HepG2 (cell line): ENCODE results near the gene TMEM158. TPM values are rescaled to one million over a fixed set of nuclear protein-coding genes. Genes with fewer than 3 reads are reported as not detected.

ENCODE experiments used
- CCAR2 ChIP-seq: fragments of 200-400 bp; formaldehyde crosslinking; optimal IDR thresholded peaks from 2 replicates; pipeline ENCODE3; 2018; ENCODE audit warnings: low read depth, mild to moderate bottlenecking, low read length, moderate library complexity
- ELF3 ChIP-seq: IDR thresholded peaks from 2 replicates; pipeline ENCODE4 v1.6.1; 2016; ENCODE audit warnings: missing genetic modification reagents, missing compliant biosample characterization
- FLYWCH1 ChIP-seq: sonication (generic); formaldehyde crosslinking; IDR thresholded peaks from 2 replicates; pipeline ENCODE4 v1.8.1; 2023; ENCODE audit warnings: mild to moderate bottlenecking, missing genetic modification reagents
- IKZF4 ChIP-seq: sonication (generic); formaldehyde crosslinking; IDR thresholded peaks from 2 replicates; pipeline ENCODE4 v1.5.1; 2020; ENCODE audit warnings: borderline replicate concordance, mild to moderate bottlenecking, low read depth, missing genetic modification reagents; ENCODE audit errors: not compliant biosample characterization
- KLF15 ChIP-seq: sonication (generic); formaldehyde crosslinking; IDR thresholded peaks from 2 replicates; pipeline ENCODE4 v1.8.1; 2023; ENCODE audit warnings: borderline replicate concordance, mild to moderate bottlenecking, inconsistent platforms, missing genetic modification reagents, mixed read lengths
- MAF1 ChIP-seq: sonication (generic); formaldehyde crosslinking; IDR thresholded peaks from 2 replicates; pipeline ENCODE4 v1.5.0; 2020; ENCODE audit warnings: missing genetic modification reagents, borderline replicate concordance
- MIER2 ChIP-seq: IDR thresholded peaks from 2 replicates; pipeline ENCODE4 v1.6.1; 2016; ENCODE audit warnings: missing biosample characterization, missing genetic modification reagents
- NCOA2 ChIP-seq: sonication (generic); formaldehyde crosslinking; IDR thresholded peaks from 2 replicates; pipeline ENCODE4 v1.8.0; 2022; ENCODE audit warnings: inconsistent platforms
- RARG ChIP-seq: sonication (generic); formaldehyde crosslinking; IDR thresholded peaks from 2 replicates; pipeline ENCODE4 v1.4.0; 2020; ENCODE audit warnings: low read depth, mild to moderate bottlenecking, missing genetic modification reagents
- RNF2 ChIP-seq: fragments of 450-650 bp; conservative IDR thresholded peaks from 2 replicates; pipeline ENCODE4 v1.6.1; 2016; ENCODE audit warnings: low read depth
- SIN3B ChIP-seq: fragments of 150-350 bp; IDR thresholded peaks from 2 replicates; pipeline ENCODE4 v1.6.1; 2014; ENCODE audit warnings: low read length
- SNAPC2 ChIP-seq: sonication (generic); formaldehyde crosslinking; IDR thresholded peaks from 2 replicates; pipeline ENCODE4 v1.8.1; 2022; ENCODE audit warnings: mild to moderate bottlenecking, missing genetic modification reagents
- TOE1 ChIP-seq: sonication (generic); formaldehyde crosslinking; IDR thresholded peaks from 2 replicates; pipeline ENCODE4 v1.4.0; 2020; ENCODE audit warnings: mild to moderate bottlenecking, missing genetic modification reagents
- ZKSCAN8 ChIP-seq: IDR thresholded peaks from 2 replicates; pipeline ENCODE4 v1.6.1; 2016; ENCODE audit warnings: borderline replicate concordance, missing genetic modification reagents, missing compliant biosample characterization
- ZNF460 ChIP-seq: sonication (generic); formaldehyde crosslinking; IDR thresholded peaks from 2 replicates; pipeline ENCODE4 v1.5.1; 2020; ENCODE audit warnings: missing genetic modification reagents, mild to moderate bottlenecking, borderline replicate concordance
- ZNF510 ChIP-seq: sonication (generic); formaldehyde crosslinking; IDR thresholded peaks from 2 replicates; pipeline ENCODE4 v1.4.0; 2020; ENCODE audit warnings: low read depth, mild to moderate bottlenecking, missing genetic modification reagents
- ZNF569 ChIP-seq: sonication (generic); formaldehyde crosslinking; IDR thresholded peaks from 2 replicates; pipeline ENCODE4 v1.5.0; 2020; ENCODE audit warnings: mild to moderate bottlenecking, missing genetic modification reagents, moderate library complexity, borderline replicate concordance
- ZNF720 ChIP-seq: sonication (generic); formaldehyde crosslinking; IDR thresholded peaks from 2 replicates; pipeline ENCODE4 v1.4.0; 2020; ENCODE audit warnings: missing genetic modification reagents
- polyA plus RNA-seq, 8 experiments: library from polyadenylated mRNA; depleted of rRNA in 3 of 8; stranded (reverse) in 7 of 8; unstranded in 1 of 8; fragments of >200 nt; fragmentation: Illumina TruSeq in 4 of 8; extraction: Trizol in 4 of 8; gene quantifications; 2 replicates each; pipeline versions ENCODE4 v1.2.1 to v1.2.3, GENCODE V29; 2011 to 2016; ENCODE audit warnings: low read depth in 4 of 8, missing spikeins in 1 of 8, mixed read lengths in 1 of 8; ENCODE audit not compliant: insufficient read depth in 1 of 8
- total RNA-seq, 5 experiments: library from RNA; depleted of rRNA; stranded (reverse); fragments of >200 nt; fragmentation: Illumina TruSeq; extraction: Trizol; gene quantifications; 2 replicates each; pipeline ENCODE4 v1.2.3, GENCODE V29; 2016; ENCODE audit warnings: low read depth in 1 of 5
- TF ChIP-seq, protein P1 (sequence below): IDR thresholded peaks from 2 replicates; pipeline ENCODE4 v1.6.1; 2016; ENCODE audit warnings: missing genetic modification reagents, missing compliant biosample characterization
- TF ChIP-seq, protein P2 (sequence below): sonication (generic); formaldehyde crosslinking; conservative IDR thresholded peaks from 2 replicates; pipeline ENCODE4 v1.4.0; 2020; ENCODE audit warnings: missing genetic modification reagents
- TF ChIP-seq, protein P3 (sequence below): sonication (generic); formaldehyde crosslinking; IDR thresholded peaks from 2 replicates; pipeline ENCODE4 v1.8.0; 2022; ENCODE audit warnings: mild to moderate bottlenecking, missing genetic modification reagents, moderate library complexity
- TF ChIP-seq, protein P4 (sequence below): sonication (generic); formaldehyde crosslinking; IDR thresholded peaks from 2 replicates; pipeline ENCODE4 v1.8.1; 2023; ENCODE audit warnings: mild to moderate bottlenecking, missing genetic modification reagents
- TF ChIP-seq, protein P5 (sequence below): sonication (generic); formaldehyde crosslinking; IDR thresholded peaks from 2 replicates; pipeline ENCODE4 v1.4.0; 2020; ENCODE audit warnings: missing genetic modification reagents
- TF ChIP-seq, protein P6 (sequence below): sonication (generic); formaldehyde crosslinking; IDR thresholded peaks from 2 replicates; pipeline ENCODE4 v1.5.1; 2020; ENCODE audit warnings: mild to moderate bottlenecking, missing genetic modification reagents, moderate library complexity

TMEM158 gene
- total and polyA plus RNA-seq, 2 of the 13 experiments (the other 11 are each of a cell fraction or from before 2014, with no cell fraction given) = 0.13 TPM; not detected in 1

DNA sequence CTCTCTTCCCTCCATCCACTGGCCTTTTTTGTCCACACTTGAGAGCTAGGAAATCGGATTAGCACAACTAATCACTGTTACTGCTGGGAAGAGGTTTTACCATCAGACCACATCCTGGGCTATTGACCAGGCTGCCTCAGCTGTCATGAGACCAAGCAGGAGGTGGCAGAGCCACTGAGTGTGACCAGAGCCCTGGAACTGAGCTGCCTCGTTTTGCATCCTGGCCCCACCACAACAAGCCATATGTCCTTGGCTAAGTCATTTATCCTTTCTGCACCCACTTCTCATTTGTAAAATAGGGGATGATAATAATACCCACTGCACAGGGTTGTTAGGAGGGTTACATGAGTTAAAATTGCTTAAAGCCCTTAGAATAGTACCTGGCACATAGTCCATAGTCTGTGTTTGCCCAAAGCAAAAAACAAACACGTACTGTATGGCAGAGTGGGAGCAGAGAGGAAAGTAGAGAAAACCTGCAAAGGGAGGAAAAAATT lies 34.1 kb downstream of the TMEM158 start (continued):
- TF ChIP-seq ZNF460 (CRISPR knock-in tag) = no peak
- no peak for TF ChIP-seq MIER2
- TF ChIP-seq RNF2 = no peak
- no peak for TF ChIP-seq ZNF510 (CRISPR knock-in tag)
- TF ChIP-seq ZNF720 (CRISPR knock-in tag) = no peak
- 0 out of 2 replicates have a peak, but pooled peaks have one; percentile 26 for TF ChIP-seq ZKSCAN8
- no peak for TF ChIP-seq IKZF4 (CRISPR knock-in tag)
- no peak for TF ChIP-seq SIN3B
- no peak for TF ChIP-seq MAF1 (CRISPR knock-in tag)
- no peak for TF ChIP-seq CCAR2
- TF ChIP-seq, protein P1, sequence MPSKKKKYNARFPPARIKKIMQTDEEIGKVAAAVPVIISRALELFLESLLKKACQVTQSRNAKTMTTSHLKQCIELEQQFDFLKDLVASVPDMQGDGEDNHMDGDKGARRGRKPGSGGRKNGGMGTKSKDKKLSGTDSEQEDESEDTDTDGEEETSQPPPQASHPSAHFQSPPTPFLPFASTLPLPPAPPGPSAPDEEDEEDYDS (CRISPR knock-in tag) = no peak; the same call in 1 of the 2 replicates
- TF ChIP-seq RARG (CRISPR knock-in tag) = no peak
- TF ChIP-seq KLF15 = no peak
- TF ChIP-seq ZNF569 = no peak
- TF ChIP-seq FLYWCH1 (CRISPR knock-in tag) = no peak
- TF ChIP-seq, protein P2, sequence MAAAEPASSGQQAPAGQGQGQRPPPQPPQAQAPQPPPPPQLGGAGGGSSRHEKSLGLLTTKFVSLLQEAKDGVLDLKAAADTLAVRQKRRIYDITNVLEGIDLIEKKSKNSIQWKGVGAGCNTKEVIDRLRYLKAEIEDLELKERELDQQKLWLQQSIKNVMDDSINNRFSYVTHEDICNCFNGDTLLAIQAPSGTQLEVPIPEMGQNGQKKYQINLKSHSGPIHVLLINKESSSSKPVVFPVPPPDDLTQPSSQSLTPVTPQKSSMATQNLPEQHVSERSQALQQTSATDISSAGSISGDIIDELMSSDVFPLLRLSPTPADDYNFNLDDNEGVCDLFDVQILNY (CRISPR knock-in tag) = no peak
- TF ChIP-seq, protein P3, sequence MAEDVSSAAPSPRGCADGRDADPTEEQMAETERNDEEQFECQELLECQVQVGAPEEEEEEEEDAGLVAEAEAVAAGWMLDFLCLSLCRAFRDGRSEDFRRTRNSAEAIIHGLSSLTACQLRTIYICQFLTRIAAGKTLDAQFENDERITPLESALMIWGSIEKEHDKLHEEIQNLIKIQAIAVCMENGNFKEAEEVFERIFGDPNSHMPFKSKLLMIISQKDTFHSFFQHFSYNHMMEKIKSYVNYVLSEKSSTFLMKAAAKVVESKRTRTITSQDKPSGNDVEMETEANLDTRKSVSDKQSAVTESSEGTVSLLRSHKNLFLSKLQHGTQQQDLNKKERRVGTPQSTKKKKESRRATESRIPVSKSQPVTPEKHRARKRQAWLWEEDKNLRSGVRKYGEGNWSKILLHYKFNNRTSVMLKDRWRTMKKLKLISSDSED (CRISPR knock-in tag) = no peak
- peak; percentile 57 for TF ChIP-seq ELF3
- TF ChIP-seq, protein P4, sequence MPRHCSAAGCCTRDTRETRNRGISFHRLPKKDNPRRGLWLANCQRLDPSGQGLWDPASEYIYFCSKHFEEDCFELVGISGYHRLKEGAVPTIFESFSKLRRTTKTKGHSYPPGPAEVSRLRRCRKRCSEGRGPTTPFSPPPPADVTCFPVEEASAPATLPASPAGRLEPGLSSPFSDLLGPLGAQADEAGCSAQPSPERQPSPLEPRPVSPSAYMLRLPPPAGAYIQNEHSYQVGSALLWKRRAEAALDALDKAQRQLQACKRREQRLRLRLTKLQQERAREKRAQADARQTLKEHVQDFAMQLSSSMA (CRISPR knock-in tag) = no peak
- TF ChIP-seq, protein P5, sequence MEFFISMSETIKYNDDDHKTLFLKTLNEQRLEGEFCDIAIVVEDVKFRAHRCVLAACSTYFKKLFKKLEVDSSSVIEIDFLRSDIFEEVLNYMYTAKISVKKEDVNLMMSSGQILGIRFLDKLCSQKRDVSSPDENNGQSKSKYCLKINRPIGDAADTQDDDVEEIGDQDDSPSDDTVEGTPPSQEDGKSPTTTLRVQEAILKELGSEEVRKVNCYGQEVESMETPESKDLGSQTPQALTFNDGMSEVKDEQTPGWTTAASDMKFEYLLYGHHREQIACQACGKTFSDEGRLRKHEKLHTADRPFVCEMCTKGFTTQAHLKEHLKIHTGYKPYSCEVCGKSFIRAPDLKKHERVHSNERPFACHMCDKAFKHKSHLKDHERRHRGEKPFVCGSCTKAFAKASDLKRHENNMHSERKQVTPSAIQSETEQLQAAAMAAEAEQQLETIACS (CRISPR knock-in tag) = no peak
- peak; percentile 42 for TF ChIP-seq NCOA2
- no peak for TF ChIP-seq TOE1 (CRISPR knock-in tag)
- TF ChIP-seq, protein P6, sequence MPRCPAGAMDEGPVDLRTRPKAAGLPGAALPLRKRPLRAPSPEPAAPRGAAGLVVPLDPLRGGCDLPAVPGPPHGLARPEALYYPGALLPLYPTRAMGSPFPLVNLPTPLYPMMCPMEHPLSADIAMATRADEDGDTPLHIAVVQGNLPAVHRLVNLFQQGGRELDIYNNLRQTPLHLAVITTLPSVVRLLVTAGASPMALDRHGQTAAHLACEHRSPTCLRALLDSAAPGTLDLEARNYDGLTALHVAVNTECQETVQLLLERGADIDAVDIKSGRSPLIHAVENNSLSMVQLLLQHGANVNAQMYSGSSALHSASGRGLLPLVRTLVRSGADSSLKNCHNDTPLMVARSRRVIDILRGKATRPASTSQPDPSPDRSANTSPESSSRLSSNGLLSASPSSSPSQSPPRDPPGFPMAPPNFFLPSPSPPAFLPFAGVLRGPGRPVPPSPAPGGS (CRISPR knock-in tag) = no peak
- TF ChIP-seq SNAPC2 (CRISPR knock-in tag) = no peak
